GM13976 (cell line): Measurements from ENCODE around the gene ATXN10.
"Not testable (repeated sequence)": the region's sequence is repeated elsewhere in the genome, so short reads cannot be mapped to it uniquely, and the experiment has no call there.

Experiments used
- DNase-seq: peaks from one replicate; pipeline ENCODE4 v3.0.0; 2012; ENCODE audit warnings: low spot score
- CTCF ChIP-seq: IDR thresholded peaks from 2 replicates; pipeline ENCODE4 v1.5.1; 2012; ENCODE audit warnings: borderline replicate concordance, mild to moderate bottlenecking; ENCODE audit not compliant: insufficient read depth; ENCODE audit errors: extremely low read depth, missing control alignments, control extremely low read depth
- in situ Hi-C: fragments of 300-500 bp; cut with MboI; formaldehyde crosslinking; loops from one replicate; pipeline ENCODE4 v1.12.0; 2022; ENCODE audit warnings: low sequenced_read_pairs, mixed read lengths, inconsistent platforms; ENCODE audit not compliant: unreplicated experiment

The ATXN10 gene

GRCh38 chr22:45708145-45708544, 36.5 kb downstream of the ATXN10 start:
- TF ChIP-seq CTCF: no peak
- no peak for DNase-seq
- in situ Hi-C loops: no loop called here

GRCh38 chr22:45709060-45709739, 37.6 kb downstream of the ATXN10 start:
- no peak for TF ChIP-seq CTCF
- no peak for DNase-seq
- in situ Hi-C loops: no loop called here

- TF ChIP-seq CTCF: no peak
- in situ Hi-C loops: no loop called here
- DNase-seq: no peak
Measured at GRCh38 chr22:45709866-45710265, 38.2 kb downstream of the ATXN10 start.

DNA sequence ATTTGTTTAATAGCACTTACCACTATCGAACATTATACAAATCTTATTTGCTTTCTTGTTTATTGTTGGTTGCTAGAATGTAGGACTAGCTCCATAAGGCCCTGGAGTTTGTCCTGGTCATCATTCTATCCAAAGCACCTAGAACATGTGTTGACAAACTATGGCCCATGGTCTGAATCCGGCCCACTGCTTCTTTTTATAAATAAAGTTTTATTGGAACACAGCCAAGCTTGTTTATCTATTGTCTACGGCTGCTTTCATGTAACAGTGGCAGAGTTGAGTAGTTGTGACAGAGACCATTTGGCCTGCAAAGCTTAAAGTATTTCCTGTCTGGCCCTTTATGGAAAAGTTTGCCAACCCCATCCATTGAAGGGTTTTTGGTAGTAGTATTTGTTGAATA, 38.8 kb downstream of the ATXN10 start:
- DNase-seq: no peak
- TF ChIP-seq CTCF: no peak
- in situ Hi-C loops: no loop called here

GRCh38 chr22:45714390-45714789, 42.8 kb downstream of the ATXN10 start:
- in situ Hi-C loops, DNase-seq: not testable (repeated sequence)

DNA sequence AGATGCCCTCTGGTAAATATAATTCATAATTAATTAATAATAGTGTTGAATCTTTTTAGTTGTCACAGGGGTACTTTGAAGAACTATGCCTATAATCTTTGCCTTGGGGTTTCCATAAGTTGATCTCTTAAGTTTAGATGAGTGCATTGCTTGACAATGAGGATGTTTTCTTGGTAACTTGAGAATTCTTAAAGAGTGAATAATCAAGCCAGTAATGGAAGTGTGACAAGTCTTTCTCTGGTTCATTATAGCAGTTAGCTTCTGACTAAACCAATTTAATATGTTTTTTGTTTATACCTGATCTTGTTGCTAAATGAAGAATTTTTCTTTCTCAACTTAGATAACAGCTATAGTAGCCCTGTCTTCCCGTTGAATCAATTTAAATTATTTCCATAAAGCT, 46.2 kb downstream of the ATXN10 start:
- no peak for TF ChIP-seq CTCF
- in situ Hi-C loops: no loop called here
- no peak for DNase-seq

DNA sequence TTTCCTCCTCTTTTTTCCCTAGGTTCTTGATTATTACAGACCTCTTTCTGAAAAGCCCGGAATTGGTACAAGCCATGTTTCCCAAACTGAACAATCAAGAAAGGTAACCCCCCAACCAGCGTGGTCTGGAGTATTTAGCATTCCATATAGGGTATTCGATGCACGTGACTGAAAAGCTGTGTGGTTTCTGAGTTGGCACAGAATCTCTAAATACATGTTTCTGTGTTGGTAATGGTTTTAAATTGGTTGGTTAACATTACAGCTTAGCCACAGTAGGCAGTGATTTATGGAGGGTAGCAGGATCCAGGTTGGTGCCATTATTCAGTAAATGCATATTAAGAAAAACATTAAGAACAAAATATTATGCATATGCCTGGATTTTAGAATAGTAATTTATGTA, 46.8 kb downstream of the ATXN10 start:
- in situ Hi-C loops: no loop called here
- TF ChIP-seq CTCF: no peak
- no peak for DNase-seq
